ENCODE measurements around the gene TNIK.

The TNIK gene

DNA sequence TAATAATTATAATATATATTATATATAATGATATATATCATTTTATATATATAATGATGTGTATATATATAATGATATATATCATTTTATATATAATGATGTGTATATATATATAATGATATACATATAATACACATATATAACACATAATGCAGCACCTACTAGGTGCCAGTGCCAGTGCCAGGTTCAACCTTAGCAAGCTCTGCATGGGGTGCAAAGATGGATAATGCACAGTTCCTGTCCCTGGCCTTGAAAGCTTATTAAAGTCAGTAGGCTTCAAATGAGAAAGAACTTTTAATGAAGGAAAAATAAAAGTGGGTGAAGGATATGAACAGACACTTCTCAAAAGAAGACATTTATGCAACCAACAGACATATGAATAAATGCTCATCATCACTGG is 240.9 kb downstream of the TNIK start:
- DNase-seq = no peak

DNA sequence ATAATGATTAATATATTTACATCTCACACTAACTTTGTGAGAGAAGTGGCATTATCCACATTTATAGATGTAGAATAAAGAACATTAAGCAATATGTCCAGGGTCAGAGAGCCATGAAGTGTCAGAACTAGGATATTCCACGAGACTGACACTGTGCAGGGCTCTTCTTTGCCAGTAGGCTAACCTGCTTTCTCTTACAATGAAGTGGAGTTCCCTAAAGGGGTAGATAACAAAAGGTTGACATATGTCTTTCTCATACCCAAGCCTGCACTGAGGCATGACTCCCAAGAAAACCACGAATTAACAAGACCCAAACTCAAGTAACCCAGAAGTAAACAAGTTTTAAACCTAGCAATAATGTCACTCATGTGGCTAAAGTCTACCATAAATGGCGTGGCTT is 242.1 kb downstream of the TNIK start:
- DNase-seq = no peak

DNA sequence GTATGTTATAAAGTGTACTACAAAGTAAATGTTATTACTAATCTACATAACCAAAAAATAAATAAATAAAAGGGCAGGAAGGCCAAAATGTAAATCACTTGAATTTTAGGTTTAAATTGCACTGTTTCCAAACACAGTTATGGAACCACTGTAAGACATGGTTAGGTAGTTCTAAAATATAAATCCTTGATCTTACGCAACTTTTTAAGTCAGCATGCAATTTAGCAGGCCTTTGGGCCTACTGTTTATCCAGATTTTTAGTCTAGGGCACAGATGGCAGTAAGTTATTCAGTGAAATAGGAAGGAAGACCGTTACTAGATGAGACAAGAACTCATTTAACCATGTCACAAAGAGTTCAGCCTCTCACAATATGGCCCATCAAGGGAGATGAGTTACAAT is 246.3 kb downstream of the TNIK start:
- no peak for DNase-seq

DNA sequence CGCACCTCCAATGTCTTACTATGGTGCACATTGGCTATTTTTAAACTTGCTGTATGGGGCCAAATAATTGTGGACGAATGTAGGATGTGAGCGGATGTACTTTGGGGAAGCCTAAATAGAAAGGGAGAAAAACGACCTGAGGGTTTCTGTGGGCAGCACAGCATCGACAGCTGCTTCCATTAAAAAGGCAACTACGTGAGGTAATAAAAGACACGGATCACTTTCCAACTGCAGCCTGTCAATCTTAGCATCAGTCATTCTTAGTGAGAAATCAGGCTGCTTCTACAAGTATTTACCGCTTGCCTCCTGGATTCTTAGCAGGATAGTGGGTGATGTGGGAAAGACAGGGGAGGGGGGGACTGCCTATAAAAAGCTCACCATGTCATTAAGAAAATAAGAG is 247.0 kb downstream of the TNIK start:
- no peak for DNase-seq

DNA sequence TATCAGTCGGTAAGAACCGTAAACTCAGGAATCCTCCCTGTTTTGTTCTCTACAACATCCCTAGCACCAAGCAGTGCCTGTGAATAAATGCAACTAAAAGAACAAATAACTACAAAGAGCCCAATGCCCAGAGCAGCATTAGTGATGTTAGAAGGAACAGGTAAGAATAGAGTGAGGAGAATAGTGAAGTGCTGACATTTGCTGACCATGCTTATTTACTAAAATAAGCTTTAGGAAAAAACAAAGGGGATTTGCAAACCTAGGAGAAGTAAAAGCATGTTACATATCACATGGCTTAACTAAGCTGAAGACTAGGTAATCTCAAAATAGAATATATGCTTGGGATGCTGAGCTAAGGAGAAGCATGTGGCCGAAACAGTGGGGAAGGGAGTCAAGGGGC is 247.6 kb downstream of the TNIK start:
- DNase-seq = no peak

DNA sequence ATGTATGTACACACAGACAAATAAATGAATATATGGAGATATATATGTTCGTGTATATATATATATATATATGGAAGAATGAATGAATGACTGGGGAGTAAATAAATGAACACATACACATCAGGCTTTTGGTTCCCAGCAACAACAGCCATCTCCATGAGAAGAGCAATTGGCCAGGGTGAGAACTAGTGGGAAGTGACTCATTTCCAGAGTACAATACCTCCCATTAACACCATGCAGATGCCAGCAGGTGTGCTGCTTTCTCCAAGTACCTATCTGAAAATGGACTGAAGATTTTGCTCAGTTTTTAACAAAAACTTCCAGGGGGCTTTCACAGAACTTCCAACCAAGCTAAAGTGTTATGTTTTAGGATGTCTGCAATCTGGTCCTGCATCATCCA is 253.9 kb downstream of the TNIK start:
- no peak for DNase-seq

DNA sequence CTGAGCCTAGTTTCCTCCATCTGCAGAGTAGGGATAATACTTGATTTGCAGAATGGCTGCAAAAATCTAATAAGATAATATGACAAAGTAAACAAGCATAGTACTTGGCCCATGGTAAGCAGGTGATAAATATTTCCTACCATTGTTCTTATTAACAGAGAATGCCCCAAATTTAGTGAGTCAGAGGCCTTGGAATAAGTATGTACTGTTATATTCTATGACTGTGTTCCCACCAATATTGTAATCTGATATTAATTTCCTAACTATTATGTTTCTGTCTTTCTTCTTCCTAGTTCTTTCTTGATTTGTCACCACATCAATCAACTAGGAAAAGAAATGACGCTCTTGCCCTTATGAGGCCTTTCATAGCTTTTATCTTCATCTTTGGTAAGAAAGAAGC is 255.3 kb downstream of the TNIK start:
- DNase-seq = no peak

DNA sequence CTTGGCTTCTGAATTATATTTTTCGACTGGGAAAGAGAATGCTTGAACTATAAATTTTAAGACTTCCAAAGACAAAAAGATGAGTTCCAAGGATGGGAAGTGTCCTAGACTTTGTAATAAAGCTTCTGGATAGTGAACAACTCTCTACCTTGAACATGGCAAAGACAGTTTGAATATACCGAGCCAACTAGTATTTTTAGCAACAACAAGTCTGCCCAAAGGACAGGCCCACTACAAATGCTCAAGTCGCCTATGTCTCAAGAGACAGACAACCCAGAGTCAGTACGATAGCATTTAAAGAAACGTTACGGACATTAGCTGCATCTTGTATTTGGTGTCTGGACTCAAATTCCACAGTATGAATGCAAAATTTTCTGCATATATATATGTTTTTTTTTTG is 258.4 kb downstream of the TNIK start:
- DNase-seq = no peak

DNA sequence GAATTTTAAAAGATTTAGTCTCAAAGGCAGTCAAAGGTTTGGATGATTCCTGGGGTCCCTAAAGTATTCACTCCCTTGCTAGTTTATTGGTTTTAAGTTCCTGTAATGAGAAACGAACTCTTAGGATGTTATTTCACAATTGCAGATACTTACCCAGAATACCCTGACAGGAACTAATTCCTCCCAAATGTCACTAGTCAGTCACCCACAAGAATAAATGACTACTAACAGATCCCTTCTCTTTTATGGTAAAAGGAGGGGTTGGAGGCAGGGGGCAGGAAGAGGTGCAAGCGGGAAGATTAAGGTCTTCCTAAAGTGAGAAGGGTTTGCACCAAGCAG is 259.5 kb downstream of the TNIK start:
- peak; percentile 64 to 70 for DNase-seq

DNA sequence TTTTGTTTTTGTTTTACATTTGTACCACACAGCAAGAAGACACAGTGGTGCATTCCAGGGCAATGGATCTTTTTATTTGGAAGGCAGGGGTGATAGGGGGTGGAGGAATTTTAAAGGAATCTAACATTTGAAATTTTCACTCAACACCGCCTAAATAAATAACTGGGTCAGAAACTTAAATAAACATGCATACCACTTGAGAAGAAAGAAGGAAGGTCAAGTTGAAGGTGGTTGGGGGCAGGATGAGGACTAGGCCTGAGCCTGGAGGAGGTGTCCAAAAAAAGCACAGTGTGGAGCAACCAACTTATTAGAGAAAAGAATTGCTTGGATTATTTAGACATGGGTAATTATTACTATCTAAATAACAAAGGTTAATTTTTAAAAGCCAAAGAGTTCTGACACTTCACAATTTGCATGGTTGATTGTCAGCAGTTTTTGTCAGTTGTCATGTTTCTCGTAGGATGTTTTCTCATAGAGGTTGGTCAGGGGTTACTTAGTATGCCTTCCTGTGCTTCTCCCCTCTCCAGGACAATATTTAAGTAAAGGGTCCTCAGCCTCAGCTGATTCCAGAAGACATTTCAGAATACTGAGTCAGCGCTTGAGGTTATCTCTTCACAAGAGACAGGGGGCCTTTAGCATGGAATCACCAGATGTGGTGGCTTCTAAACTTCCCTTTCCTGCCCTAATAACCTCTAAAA is 260.0 kb downstream of the TNIK start:
- DNase-seq = no peak

DNA sequence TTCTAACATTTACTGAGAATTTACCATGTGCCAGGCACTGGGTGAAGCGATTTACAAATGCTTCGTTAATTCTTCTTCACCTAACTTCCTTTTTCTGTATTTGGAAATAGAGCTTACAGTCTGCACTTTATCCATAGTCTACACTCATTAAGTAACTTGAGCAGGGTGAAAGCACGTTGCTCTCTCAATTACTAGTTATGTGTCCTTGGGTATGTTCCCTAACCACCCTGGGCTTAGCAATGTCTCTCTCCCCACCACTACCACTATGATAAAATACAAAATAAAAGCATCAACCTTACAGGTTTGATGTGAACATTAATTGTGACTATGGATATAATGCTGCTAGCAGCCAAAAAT is 260.8 kb downstream of the TNIK start:
- DNase-seq = peak; percentile 49 to 61

DNA sequence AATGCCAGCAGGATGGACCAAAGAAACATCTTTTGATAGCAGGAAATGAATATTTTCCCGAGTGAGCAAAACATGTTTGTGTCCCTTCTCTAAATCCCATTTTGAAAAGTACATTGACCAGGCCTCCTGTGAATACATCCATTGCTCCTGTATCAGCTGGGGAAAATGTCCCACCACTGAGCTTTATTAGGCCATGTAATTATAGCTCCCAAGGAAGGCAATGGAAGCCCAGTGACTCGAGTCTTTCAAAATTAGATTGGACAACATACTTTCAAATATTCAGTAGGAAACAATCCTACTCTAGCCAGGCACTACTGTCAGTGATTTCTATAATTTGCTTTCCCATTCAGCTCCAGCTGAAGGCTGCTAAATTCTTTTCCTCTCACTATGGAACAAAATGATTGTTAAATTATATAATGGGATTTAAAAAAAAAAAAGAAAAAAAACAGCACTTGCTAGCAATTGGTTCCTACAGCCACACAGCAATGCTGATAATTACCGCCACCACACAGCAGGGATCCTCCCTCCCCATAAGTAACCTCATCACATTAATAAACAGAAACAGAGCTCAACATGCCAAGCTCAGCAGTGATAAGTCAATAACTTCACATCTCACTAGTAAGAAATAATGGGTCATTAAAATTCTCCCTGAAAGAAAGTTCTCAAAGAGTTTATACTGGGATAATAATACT is 261.3 kb downstream of the TNIK start:
- no peak for DNase-seq

DNA sequence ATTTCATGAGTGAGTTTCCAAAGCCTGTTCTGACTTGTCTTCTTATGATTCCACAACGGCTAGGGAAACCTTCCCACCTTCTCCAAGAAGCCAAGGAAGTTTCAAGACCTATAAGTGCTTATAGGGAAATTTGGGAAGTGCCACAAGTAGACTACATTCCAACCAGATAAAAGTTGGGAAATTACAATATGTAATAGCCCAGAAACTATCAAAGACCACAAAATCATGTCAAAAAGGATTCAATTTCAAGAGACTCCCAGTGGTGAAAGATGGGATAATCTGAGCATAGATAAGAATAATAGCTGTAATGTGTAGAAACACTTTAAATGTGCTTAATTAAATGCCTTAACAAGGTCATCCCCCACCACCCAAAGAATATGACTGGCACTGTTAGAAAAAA is 264.5 kb downstream of the TNIK start:
- DNase-seq = no peak

DNA sequence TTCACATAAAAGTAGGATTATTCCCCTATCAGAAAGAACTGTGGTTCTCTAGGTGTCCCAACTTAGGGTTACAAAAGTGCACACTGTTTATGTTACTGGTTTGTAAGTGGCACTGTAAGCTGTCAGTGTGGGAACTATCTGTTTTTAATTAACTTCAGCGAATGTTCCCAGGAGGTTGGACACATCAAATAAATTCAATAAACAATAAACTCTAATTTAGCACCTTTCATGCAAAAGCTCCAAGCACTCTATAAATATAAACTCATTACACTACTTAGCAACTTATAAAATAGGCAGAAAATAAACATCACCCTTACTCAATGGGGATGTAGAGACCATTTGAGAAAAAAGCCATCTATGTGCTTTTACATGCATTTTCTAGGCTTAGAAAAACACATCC is 265.2 kb downstream of the TNIK start:
- no peak for DNase-seq

DNA sequence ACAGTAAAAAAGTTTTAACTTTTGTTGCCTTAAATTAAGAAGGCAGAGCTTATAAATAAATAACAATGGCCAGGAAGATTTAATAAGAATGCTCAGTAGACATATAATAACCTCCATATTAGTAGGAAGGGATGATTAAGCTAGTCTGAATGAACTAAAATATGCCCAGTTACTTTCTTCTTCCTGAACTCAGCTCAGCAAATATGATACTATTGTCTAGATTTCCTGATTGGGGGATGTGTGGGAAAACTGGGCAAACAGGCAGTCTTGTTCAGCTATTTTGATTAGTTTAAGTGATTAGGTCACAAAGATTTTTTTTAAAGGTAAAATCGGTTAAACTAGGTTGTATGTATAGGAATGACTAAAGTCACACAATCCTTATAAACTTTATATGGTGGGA is 266.5 kb downstream of the TNIK start:
- no peak for DNase-seq

DNA sequence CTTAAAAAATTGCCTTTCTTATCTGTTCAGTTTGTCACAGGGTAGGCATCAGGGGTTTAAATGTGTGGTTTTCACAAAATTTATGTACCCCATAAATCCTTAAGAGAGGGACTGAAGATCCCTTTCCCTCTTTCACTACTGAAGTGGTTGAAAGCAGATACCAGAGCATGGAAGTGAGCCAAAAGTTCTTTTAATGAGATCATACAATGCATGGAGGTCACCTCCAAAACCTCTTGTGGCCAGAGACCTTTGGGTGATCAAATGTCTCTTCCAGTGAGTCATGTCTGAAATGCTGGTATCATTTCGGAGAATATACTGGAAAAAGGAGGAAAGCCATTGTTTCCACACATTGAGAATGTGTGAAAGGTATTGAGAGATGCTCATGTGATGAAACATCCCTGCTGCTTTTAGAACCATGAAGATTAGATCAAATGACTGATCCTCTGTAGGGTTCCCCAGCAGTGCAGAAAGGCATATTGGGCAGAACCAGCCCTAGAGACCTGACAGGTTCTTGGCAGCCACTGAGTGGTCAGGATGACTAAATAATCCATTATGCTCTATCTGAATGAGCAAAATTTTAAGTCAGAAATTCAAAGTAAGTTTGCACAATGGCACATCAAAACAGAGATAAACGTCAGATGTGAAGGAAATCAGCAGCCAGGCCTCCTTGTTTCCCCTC is 267.9 kb downstream of the TNIK start:
- DNase-seq = no peak

DNA sequence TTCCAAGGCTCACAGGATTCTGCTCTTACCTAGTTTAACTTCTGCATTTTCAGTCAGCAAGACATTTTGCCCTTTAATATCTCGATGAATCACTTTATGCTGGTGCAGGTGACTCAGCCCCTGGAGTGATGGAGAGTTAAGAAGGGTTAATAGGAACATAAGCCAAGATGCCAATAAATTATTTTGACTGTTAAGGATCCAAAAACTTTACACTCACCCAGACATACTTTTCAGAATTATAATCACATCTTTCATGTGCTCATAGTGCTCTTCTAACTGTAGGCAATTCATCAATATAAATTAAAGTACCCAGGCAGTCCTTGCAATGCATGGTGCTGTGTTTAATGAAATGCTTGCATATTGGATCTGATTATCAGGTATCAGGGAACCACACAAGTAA is 269.5 kb downstream of the TNIK start:
- DNase-seq = no peak

DNA sequence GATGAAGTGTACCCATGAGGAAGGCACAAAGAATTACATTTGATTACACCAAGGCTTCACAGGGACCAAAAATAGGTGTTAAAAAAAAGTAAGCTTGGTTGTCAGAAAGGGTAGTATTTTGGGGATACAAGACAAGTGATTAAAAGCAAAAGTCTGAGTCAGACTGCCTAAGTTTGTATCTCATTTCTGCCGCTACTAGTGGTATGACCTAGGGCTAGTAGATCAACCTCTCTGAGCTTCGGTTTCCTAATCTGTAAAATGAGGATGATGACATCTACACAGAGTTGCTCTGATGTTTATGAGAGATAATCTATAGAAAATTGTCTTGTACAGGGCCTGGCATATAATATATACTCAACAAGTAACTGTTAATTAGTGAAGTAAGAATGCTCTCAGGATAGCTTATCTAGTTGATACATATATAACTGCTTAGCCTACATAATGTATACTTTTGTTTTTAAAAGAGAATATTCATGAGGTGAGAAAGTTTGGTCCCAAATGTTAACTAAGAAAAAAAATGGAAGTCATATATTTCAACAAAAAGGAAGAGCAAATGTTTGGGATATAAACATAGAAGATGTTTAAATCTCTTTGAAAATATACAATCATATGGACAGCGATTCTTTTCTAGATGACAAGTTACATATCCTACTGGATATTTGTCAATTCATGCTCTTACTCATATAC is 270.7 kb downstream of the TNIK start:
- no peak for DNase-seq

DNA sequence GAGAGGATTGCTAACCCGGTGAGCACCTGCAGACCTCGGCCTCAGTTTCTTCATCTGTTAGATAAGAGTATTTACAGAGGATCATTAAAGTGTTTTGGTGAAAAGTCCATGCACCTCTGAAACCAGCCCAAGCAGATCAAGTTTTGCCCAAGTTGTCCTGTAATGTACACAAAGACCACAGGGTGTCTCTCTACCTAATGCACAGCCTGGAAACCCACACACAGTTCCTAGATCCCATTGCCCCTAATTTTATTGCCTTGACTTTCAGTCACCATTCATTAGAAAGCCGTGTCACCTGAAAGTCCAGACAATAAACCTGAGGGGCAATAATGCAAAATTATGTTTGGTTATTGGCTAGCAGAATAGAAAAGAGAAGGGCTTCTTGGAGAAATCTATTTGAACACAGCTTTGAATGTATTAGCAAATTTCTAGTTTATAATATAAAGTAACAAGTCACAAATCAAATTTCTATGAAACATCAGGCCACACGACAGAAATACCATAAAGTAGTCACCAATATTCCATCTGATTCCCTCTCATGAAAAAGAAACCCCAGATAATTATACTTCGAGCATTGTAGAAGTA is 272.4 kb downstream of the TNIK start:
- DNase-seq = peak; percentile 22 to 63

DNA sequence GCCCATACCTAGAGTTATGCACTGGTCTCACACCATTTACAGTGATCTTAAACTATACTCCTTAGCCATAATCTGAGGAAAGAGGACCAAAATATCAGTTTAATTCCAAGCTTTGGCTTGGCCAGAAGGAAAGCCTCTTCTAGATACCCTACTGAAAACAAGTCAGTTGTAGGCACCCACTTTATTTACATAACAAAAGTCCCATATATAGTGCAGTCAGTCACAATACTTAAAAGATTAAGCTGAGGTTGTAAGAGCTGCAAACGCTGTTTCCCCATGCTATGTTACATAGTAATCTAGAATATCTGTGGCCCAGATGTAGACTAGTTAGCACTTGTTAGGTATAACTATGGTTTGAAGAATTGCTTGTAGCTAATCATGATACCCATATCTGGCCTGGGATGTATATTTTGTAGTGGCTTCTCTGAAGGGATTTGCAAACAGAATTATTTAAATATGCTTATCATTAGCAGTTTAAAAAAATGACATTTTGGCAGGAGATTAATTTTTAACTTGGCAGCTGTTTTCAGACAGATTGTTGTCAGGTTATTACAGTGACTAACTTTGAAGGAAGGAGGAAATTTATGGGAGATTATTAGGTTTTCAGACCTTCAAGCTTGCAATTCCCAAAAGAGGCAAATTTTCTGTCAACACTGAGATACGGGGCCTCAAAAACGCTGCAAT is 273.2 kb downstream of the TNIK start:
- no peak for DNase-seq

DNA sequence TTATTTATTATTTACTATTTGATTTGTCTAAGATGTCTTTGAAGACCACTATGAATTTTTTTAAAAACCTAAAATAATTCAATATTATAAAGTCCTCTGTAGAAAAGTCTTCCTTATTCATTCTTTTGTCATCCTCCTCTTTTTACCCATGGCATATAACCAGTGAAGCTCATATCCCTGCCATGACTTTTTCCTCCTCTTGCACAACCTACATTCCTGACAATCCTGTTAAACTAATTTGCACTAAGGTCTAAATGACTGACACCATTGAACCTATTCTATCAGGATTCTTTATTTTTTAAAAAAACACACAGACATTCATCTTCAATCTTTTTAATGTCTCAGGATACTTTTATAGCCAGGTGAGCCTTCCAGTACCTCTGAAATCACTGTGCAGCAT is 273.8 kb downstream of the TNIK start:
- no peak for DNase-seq

DNA sequence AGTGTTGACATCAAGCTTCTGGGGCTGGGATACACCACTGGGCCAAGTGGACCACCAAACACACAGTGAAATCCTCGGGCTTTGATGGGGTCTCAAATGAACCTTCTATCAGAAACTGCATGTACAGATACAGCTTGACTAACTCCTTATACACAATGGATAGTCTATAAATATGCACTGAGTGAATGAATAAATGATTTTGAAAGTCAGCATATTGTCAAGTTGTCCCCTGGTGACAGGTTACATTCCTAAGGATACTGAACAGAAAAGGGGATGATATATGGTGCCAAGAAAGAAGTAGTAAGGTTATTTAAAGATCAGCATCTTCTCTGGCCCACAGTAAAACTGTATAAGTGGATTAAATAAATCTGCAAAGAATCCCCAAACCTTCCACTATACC is 274.2 kb downstream of the TNIK start:
- no peak for DNase-seq

DNA sequence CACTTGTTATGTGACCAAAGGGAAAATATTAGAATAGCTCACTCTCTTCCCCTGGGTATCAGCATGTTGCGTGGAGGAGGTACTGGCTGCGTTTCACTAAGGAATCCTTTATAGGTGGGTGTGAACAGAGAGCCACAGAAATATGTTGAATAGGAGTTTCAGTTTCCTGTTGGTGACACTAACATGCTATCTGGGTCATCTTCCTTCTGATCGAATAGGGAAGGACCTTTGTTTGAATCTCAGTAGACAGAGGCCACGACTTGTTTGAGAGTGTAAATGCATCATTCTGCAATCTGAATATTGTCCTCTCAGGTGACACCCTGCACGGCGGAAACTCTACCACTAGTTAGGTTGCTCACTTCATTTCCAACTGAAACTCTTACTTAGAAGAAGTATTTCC is 275.8 kb downstream of the TNIK start:
- DNase-seq = no peak
